Retinal pigment epithelial cell (primary cell): ENCODE measurements around the gene SPAM1.
A peak's percentile ranks its signal among the peaks of the same experiment; 100 is the strongest.

Experiments
- DNase-seq: peaks from one replicate; pipeline ENCODE4 v3.0.0-alpha.2; 2010; ENCODE audit warnings: low read depth
- H3K4me3 ChIP-seq: 2 replicates; pipeline ENCODE4 v1.5.1; 2011; ENCODE audit warnings: mild to moderate bottlenecking, low read length, control low read depth, moderate library complexity
- TF ChIP-seq, protein P1 (sequence below): conservative IDR thresholded peaks from 2 replicates; pipeline ENCODE4 v1.5.1; 2011; ENCODE audit warnings: low read depth, low read length, control low read depth, inconsistent platforms

SPAM1 gene

DNA sequence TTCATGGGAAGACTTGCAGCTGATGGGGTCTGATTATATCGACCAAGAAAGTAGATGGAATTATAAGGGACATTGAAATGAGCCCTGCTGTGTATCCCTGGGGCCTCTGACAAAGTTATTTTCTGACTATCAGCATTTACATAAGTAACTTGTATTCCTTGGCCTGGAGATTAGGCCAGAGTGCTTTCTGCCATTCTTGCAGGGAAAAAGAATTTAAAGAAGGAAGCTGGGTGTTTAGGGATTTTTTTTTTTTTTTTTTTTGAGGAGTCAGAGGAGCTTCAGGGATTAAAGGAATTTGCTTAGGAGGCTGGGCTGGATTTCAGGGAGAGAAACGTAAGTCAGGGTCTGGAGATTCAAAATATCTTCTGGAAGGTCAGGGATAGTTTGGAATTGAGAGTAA is 4.6 kb downstream of the SPAM1 start:
- no peak overlapping the region for H3K4me3 ChIP-seq
- no peak for DNase-seq
- TF ChIP-seq, protein P1, sequence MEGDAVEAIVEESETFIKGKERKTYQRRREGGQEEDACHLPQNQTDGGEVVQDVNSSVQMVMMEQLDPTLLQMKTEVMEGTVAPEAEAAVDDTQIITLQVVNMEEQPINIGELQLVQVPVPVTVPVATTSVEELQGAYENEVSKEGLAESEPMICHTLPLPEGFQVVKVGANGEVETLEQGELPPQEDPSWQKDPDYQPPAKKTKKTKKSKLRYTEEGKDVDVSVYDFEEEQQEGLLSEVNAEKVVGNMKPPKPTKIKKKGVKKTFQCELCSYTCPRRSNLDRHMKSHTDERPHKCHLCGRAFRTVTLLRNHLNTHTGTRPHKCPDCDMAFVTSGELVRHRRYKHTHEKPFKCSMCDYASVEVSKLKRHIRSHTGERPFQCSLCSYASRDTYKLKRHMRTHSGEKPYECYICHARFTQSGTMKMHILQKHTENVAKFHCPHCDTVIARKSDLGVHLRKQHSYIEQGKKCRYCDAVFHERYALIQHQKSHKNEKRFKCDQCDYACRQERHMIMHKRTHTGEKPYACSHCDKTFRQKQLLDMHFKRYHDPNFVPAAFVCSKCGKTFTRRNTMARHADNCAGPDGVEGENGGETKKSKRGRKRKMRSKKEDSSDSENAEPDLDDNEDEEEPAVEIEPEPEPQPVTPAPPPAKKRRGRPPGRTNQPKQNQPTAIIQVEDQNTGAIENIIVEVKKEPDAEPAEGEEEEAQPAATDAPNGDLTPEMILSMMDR, result no peak

DNA sequence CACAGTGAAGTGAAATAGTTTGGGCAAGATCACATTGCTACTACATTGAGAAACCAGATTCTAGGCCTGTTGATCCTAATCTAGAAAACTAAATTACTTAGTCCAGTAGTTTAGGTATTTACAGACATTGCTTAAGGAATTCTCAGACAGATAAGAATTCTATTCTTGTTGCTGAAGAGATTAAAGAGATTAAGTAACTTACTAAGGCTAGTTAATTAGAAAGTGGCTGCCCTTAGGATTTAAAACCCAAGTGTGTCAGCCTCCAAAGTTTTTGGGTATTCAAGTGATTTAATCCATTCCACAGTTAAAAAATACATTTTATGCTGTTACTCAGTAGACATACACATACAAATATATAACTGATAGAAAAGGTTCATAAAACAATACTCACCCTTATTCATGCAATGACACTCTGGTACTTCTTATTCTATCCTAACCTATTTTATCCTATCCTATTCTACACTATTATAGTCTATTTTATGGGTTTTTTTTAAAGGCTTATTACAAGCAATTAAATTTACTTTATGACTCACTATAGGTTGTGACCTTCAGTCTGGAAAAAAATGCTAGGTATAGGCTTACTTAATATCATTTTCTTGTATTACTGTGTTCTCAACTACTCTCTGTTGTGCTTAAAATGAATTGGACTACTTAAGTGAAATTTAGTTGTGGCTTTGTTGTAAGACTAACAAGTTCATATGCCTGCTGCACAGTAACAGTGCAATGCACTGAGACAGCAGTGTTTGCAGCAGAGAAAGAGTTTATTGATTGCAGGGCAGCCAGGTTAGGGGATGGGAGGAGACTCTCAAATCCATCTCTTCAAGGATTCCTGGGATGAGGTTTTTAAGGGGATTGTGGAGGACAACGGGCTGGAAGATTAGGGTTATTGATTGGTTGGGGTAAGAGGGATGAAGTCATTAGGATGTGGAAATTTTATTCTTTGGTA is 10.7 kb downstream of the SPAM1 start:
- H3K4me3 ChIP-seq, result no peak overlapping the region
- TF ChIP-seq, protein P1, result no peak
- DNase-seq, result peak; percentile 76

DNA sequence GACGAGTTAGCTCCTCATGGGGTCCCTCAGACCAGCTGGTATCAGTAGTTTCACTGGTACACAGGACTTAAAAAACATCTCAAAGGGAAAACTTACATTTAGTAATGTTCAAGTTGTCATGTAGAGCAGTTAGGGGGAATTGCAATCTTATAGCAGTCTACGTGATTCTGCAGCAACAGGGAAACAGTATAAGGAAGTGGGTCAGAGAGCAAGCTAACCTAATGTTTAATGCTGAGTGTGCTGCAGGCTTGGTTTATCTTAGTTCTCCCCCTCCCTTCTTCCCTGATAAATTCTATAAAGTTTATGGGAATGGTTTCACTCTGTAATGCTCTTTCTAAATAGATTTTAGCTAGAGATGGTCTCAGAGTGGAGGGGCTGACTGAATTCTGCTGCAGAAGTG is 11.3 kb downstream of the SPAM1 start:
- TF ChIP-seq, protein P1, result no peak
- DNase-seq, result no peak
- no peak overlapping the region for H3K4me3 ChIP-seq

DNA sequence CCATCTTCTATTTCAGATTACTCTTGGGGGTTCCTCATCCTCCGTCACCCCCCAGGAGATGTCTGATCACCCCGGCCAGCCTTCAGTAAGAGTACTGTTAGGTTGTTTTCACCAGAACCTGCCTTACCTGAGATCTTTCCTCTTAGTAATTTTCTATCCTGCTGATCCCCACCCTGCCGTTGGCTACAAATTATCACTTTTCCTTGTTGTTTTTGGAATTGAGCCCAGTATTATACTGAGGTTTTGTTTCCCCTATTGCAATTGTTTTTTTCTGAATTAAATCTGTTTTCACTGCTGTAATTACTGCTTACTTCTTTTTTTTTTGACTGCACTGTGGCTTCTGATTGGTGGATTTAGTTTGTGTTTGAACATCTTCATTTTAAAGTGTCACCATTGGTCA is 14.7 kb downstream of the SPAM1 start:
- no peak for DNase-seq
- TF ChIP-seq, protein P1, result no peak
- H3K4me3 ChIP-seq, result no peak overlapping the region

DNA sequence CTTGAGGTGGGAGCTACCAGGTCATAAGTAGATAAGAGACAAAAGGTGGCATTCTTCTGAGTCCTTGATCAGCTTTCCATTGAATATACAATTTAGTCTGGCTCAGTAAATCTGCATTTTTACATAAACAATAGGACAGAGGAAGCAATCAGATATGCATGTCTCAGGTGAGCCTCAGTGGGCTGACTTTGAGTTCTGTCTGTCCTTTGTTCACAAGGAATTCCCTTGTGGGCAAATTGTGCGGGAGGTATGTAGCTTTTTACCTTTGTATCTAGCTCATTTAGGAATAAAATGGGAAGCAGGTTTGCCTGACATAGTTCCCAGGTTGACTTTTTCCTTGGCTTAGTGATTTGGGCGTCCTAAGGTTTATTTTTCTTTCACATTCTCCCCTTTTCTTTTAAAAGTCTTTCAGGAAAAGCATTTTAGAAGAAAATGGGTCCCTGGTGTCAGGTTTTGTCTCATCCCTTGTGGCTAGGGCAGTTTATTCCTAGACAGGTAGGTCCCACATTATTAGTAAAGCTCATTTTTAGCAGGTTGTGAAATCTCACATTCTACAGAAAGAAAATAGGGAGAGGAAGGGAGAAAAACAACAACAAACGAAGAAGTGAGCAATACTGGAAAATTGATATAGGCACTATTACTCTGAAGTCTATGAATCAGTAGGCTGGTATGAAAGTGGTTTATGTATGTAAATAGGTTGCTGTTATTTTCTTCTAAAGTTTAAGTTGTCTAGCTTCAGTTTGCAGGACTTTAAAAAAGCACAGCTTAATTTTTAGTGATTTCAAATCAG is 16.5 kb downstream of the SPAM1 start:
- no peak for DNase-seq
- H3K4me3 ChIP-seq, result no peak overlapping the region
- TF ChIP-seq, protein P1, result no peak

DNA sequence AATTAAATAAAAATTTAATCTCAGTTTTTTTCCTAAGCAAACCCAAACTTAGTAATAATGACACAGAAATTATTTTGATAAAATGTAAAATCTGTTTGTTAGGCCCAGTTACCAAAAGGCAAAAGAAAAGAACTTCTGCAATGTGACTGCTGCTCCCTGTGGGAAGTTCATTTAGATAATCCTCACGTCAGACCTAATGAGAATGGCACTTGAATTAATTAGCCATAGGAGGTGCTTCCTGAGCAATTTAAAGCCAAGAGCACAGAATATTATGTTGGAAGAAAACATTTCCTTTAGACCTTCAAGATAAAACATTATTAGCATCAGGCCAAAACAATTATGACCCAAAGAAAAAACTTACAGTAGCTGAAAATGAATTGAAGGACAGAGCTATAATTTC is 19.4 kb downstream of the SPAM1 start:
- DNase-seq, result no peak
- no peak overlapping the region for H3K4me3 ChIP-seq
- TF ChIP-seq, protein P1, result no peak
